Spinal cord (tissue), 10 donors: ENCODE results near the gene MAN2C1. TPM values are rescaled to one million over a fixed set of nuclear protein-coding genes. Genes with fewer than 3 reads are reported as not detected.
A peak's percentile ranks its signal among the peaks of the same experiment; 100 is the strongest.
"Not testable (repeated sequence)": the region's sequence is repeated elsewhere in the genome, so short reads cannot be mapped to it uniquely, and the experiment has no call there.

Experiments
- DNase-seq, 6 donors: peaks; one replicate each; pipeline versions ENCODE4 v3.0.0 to v3.0.0-alpha.2; 2013 to 2015; ENCODE audit warnings: low spot score in 6 of 6, low read depth in 4 of 6
- H3K27ac ChIP-seq: one replicate; pipeline ENCODE4 v1.5.1; 2013; ENCODE audit warnings: low read depth, low read length, control low read depth
- H3K27me3 ChIP-seq: one replicate; pipeline ENCODE4 v1.6.1; 2013; ENCODE audit warnings: low read length; ENCODE audit not compliant: control insufficient read depth, insufficient read depth
- H3K36me3 ChIP-seq: one replicate; pipeline ENCODE4 v1.6.1; 2013; ENCODE audit warnings: low read length; ENCODE audit not compliant: control insufficient read depth, insufficient read depth
- H3K4me1 ChIP-seq: one replicate; pipeline ENCODE4 v1.6.1; 2013; ENCODE audit warnings: low read length; ENCODE audit not compliant: control insufficient read depth, insufficient read depth
- H3K4me3 ChIP-seq: one replicate; pipeline ENCODE4 v1.5.1; 2013; ENCODE audit warnings: low read depth, low read length, control low read depth
- H3K9me3 ChIP-seq: one replicate; pipeline ENCODE4 v1.6.1; 2013; ENCODE audit warnings: low read length; ENCODE audit not compliant: control insufficient read depth, insufficient read depth
- WGBS: methylation state at CpG from one replicate; pipeline ENCODE4 v1.1.5; 2013; ENCODE audit warnings: missing lambda C conversion rate; ENCODE audit not compliant: insufficient coverage; 5-methylcytosine and 5-hydroxymethylcytosine counted together
- polyA plus RNA-seq, 2 donors: library from polyadenylated mRNA; unstranded; fragments of 120-200 nt; gene quantifications; one replicate each; pipeline ENCODE4 v1.2.1, GENCODE V29; 2013; ENCODE audit not compliant: insufficient read length in 2 of 2
- total RNA-seq, 2 donors: library from RNA; depleted of rRNA in 1 of 2; stranded (reverse); fragments of 120-200 nt in 1 of 2; fragments of >200 nt in 1 of 2; gene quantifications; one replicate each; pipeline versions ENCODE4 v1.2.3 to v1.2.4, GENCODE V29; 2013 to 2014
- donor health status: healthy.

Gene MAN2C1
- total and polyA plus RNA-seq, 4 donors, result 88.3 to 256 (median 152) TPM

DNA sequence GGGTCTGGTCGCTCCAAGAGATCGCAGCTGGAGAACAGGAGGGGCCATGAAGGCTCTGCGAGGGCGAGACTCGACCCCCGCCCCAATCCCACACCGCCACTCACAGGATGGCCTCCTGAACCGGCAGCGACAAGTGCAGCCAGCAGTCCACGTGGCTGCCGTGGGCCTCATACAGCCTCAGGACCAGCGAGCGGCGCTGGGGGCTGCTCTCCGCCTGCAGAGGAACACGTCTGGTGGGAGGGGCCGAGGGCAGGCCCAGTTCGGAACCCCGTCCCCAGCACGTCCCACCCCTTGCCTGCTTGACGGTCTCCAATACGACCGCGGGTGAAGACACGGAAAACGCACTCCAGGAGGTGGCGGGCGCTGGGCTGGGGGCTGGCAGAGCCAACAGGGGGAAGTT is 12.4 kb downstream of the MAN2C1 start:
- DNase-seq, result no peak
- no peaks in the 10 kb centered on the region for H3K9me3 ChIP-seq
- H3K27ac ChIP-seq, result no peak overlapping the region
- no peak overlapping the region for H3K4me3 ChIP-seq
- no peaks in the 10 kb centered on the region for H3K4me1 ChIP-seq
- peaks cover 73% of the 10 kb centered on the region for H3K36me3 ChIP-seq
- H3K27me3 ChIP-seq, result no peaks in the 10 kb centered on the region
- 80% methylated on average over 28 of the region's 28 CpGs for WGBS

DNA sequence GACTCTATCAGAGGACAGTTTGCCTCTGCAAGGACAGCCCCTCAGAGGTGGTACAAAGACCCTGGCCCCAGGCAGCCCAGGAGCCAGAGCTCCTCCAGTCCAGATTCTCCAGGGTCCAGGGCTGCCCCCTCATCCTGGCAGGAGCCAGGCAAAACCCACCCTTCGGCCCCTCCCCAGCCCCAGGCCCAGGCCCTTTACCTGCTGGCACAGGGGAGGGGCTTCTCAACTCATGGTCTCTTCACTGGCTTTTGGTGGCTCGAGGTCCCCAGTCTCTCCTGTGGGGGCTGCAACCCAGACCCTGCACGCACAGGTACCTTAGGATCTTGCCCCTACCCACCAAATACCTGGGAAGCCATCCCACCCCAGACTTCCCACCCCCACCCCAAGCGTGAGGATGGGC is 13.0 kb downstream of the MAN2C1 start:
- Histone ChIP-seq H3K27me3 (no peaks in the 10 kb centered on the region), H3K9me3 (no peaks in the 10 kb centered on the region), H3K4me1 (no peaks in the 10 kb centered on the region), H3K36me3 (peaks cover 66% of the 10 kb centered on the region), H3K27ac (no peak overlapping the region), H3K4me3 (no peak overlapping the region)
- DNase-seq, result no peak
- 94% methylated on average over 3 of the region's 4 CpGs for WGBS

- 84% methylated on average over 7 of the region's 7 CpGs for WGBS
- Histone ChIP-seq H3K27ac (no peak overlapping the region), H3K4me3 (no peak overlapping the region), H3K4me1 (no peaks in the 10 kb centered on the region), H3K9me3 (no peaks in the 10 kb centered on the region), H3K27me3 (no peaks in the 10 kb centered on the region), H3K36me3 (peaks cover 61% of the 10 kb centered on the region)
- DNase-seq, result no peak
These were observed 14.0 kb downstream of the MAN2C1 start for GRCh38 chr15:75354454-75354853.

- H3K9me3 ChIP-seq, result no peaks in the 10 kb centered on the region
- H3K27me3 ChIP-seq, result peaks cover 5% of the 10 kb centered on the region
- DNase-seq, result no peak
- WGBS, result 93% methylated on average over 6 of the region's 7 CpGs
- peaks cover 58% of the 10 kb centered on the region for H3K36me3 ChIP-seq
- peaks cover 8% of the 10 kb centered on the region for H3K4me1 ChIP-seq
- H3K4me3 ChIP-seq, result no peak overlapping the region
- no peak overlapping the region for H3K27ac ChIP-seq
These were observed 14.8 kb downstream of the MAN2C1 start for GRCh38 chr15:75353604-75354003.

DNA sequence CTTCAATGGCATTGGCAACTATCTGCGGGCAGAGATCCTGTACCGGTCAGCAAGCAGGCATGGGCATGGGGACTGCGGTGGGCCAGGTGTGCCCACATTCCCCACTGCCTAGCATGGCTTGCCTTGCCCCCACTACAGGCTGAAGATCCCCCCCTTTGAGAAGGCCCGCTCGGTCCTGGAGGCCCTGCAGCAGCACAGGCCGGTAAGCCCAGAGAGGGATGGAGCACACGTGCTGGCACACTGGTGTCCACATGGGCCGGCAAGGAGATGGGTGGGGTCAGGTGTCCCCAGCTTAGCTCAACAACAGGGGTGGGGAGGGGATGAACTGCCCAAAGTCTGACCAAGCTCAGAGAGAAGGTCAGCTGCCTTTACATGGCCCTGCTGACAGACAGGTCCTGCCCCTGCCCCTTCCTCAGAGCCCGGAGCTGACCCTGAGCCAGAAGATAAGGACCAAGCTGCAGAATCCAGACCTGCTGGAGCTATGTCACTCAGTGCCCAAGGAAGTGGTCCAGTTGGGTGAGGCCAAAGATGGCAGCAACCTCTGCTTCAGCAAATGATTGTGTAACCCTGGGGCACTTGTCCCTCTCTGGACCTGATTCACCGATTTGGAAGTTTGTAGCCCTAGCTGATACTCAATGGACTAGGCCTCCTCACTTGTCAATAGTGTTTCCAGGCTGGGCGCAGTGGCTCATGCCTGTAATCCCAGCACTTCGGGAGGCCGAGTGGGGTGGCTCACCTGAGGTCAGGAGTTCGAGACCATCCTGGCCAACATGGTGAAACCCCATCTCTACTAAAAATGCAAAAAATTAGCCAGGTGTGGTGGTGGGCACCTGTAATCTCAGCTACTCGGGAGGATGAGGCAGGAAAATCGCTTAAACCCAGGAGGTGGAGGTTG is 16.0 kb downstream of the MAN2C1 start:
- H3K9me3 ChIP-seq, result no peaks in the 10 kb centered on the region
- H3K4me1 ChIP-seq, result peaks cover 19% of the 10 kb centered on the region
- no peak for DNase-seq
- WGBS, result 90% methylated on average over 9 of the region's 16 CpGs
- H3K4me3 ChIP-seq, result no peak overlapping the region
- peaks cover 8% of the 10 kb centered on the region for H3K27me3 ChIP-seq
- H3K36me3 ChIP-seq, result peaks cover 51% of the 10 kb centered on the region
- no peak overlapping the region for H3K27ac ChIP-seq

- Histone ChIP-seq H3K36me3 (peaks cover 37% of the 10 kb centered on the region), H3K27ac (no peak overlapping the region), H3K27me3 (peaks cover 8% of the 10 kb centered on the region), H3K4me1 (peaks cover 28% of the 10 kb centered on the region), H3K4me3 (no peak overlapping the region), H3K9me3 (no peaks in the 10 kb centered on the region)
- WGBS, result 75% methylated on average over 4 of the region's 7 CpGs
- no peak for DNase-seq
These were observed 17.6 kb downstream of the MAN2C1 start for GRCh38 chr15:75350601-75351361.

GRCh38 chr15:75349851-75350588 is 18.4 kb downstream of the MAN2C1 start:
- Histone ChIP-seq H3K27ac (no peak overlapping the region), H3K9me3 (no peaks in the 10 kb centered on the region), H3K36me3 (peaks cover 30% of the 10 kb centered on the region), H3K27me3 (peaks cover 8% of the 10 kb centered on the region), H3K4me3 (no peak overlapping the region), H3K4me1 (peaks cover 28% of the 10 kb centered on the region)
- WGBS, result 88% methylated on average over 7 of the region's 9 CpGs
- no peak for DNase-seq

- H3K36me3 ChIP-seq, result peaks cover 23% of the 10 kb centered on the region
- not testable (repeated sequence) for H3K4me3 ChIP-seq, H3K27me3 ChIP-seq, H3K27ac ChIP-seq, H3K9me3 ChIP-seq, DNase-seq
- WGBS, result 90% methylated on average over 8 of the region's 8 CpGs
- H3K4me1 ChIP-seq, result peaks cover 28% of the 10 kb centered on the region
These were observed 19.1 kb downstream of the MAN2C1 start for GRCh38 chr15:75349351-75349669.

GRCh38 chr15:75348562-75349350 is 19.7 kb downstream of the MAN2C1 start:
- Histone ChIP-seq H3K4me3 (peak overlapping the region; percentile 85), H3K27ac (no peak overlapping the region), H3K36me3 (peaks cover 20% of the 10 kb centered on the region), H3K4me1 (peaks cover 28% of the 10 kb centered on the region), H3K9me3 (no peaks in the 10 kb centered on the region), H3K27me3 (peaks cover 8% of the 10 kb centered on the region)
- WGBS, result 31% methylated on average over 46 of the region's 46 CpGs
- DNase-seq, result peak in 2 of 6 donors; percentile 47 to 64
